SU-DHL-6 (cell line): ENCODE measurements around the gene TRABD.
"Not testable (repeated sequence)": the region's sequence is repeated elsewhere in the genome, so short reads cannot be mapped to it uniquely, and the experiment has no call there.

Experiments used
- H2AFZ ChIP-seq: fragments of 200-600 bp; sonication (generic); 2 replicates; pipeline ENCODE4 v1.6.1; 2014; ENCODE audit warnings: low read depth, mild to moderate bottlenecking, moderate library complexity, mixed read lengths, antibody characterized with exemption, low read length; ENCODE audit not compliant: severe bottlenecking
- H3F3A ChIP-seq: fragments of 200-600 bp; shearing (Covaris generic); 2 replicates; pipeline ENCODE4 v1.6.0; 2016; ENCODE audit warnings: antibody characterized with exemption, mild to moderate bottlenecking; ENCODE audit not compliant: insufficient read depth
- H3K27ac ChIP-seq: fragments of 200-600 bp; sonication (generic); 2 replicates; pipeline ENCODE4 v1.5.1; 2016; ENCODE audit warnings: low read depth, mild to moderate bottlenecking, low read length, moderate library complexity, mixed read lengths
- H3K27me3 ChIP-seq: fragments of 200-600 bp; sonication (generic), shearing (Covaris generic); 2 replicates; pipeline ENCODE4 v1.6.0; 2014; ENCODE audit warnings: mild to moderate bottlenecking, low read length
- H3K36me3 ChIP-seq: fragments of 200-600 bp; sonication (generic); 2 replicates; pipeline ENCODE4 v1.6.1; 2014; ENCODE audit warnings: mild to moderate bottlenecking, low read length, mixed read lengths
- H3K4me2 ChIP-seq: fragments of 300-600, 200-600 bp; shearing (Covaris generic), sonication (generic); 2 replicates; pipeline ENCODE4 v1.6.0; 2014; ENCODE audit warnings: low read length, low read depth, mild to moderate bottlenecking; ENCODE audit not compliant: poor library complexity, severe bottlenecking
- H3K4me3 ChIP-seq: fragments of 200-600 bp; sonication (generic); 2 replicates; pipeline ENCODE4 v1.5.1; 2014; ENCODE audit warnings: antibody characterized with exemption, low read length, mild to moderate bottlenecking, mixed read lengths; ENCODE audit not compliant: insufficient read depth, poor library complexity, severe bottlenecking
- H3K79me2 ChIP-seq: fragments of 200-600 bp; sonication (generic); 2 replicates; pipeline ENCODE4 v1.6.1; 2014; ENCODE audit warnings: mild to moderate bottlenecking, low read length, moderate library complexity; ENCODE audit not compliant: insufficient read depth
- H3K9ac ChIP-seq: fragments of 200-600 bp; sonication (generic); 2 replicates; pipeline ENCODE4 v1.7.0; 2014; ENCODE audit warnings: mild to moderate bottlenecking, low read length
- H3K9me2 ChIP-seq: fragments of 200-600 bp; sonication (generic); replicated peaks from 2 replicates; pipeline ENCODE4 v1.6.1; 2014; ENCODE audit warnings: low read length; ENCODE audit not compliant: insufficient read depth
- H3K9me3 ChIP-seq: fragments of 200-600 bp; sonication (generic); 2 replicates; pipeline ENCODE4 v1.6.1; 2014; ENCODE audit warnings: low read length, mixed read lengths; ENCODE audit not compliant: insufficient read depth
- H4K20me1 ChIP-seq: fragments of 200-600 bp; sonication (generic); 2 replicates; pipeline ENCODE4 v1.6.1; 2014; ENCODE audit warnings: low read depth, mild to moderate bottlenecking, antibody characterized with exemption, low read length, moderate library complexity, mixed read lengths
- CTCF ChIP-seq: fragments of 200-600 bp; sonication (generic); IDR thresholded peaks from one replicate; pipeline ENCODE4 v1.5.1; 2017; ENCODE audit warnings: antibody characterized with exemption, mild to moderate bottlenecking, low read length, moderate library complexity; ENCODE audit not compliant: insufficient read depth, poor library complexity, severe bottlenecking
- EZH2phosphoT487 ChIP-seq: fragments of 200-600 bp; sonication (generic), shearing (Covaris generic); conservative IDR thresholded peaks from 2 replicates; pipeline ENCODE4 v1.6.1; 2018; ENCODE audit warnings: mild to moderate bottlenecking, antibody characterized with exemption, low read length, moderate library complexity, mixed read lengths

Gene TRABD

GRCh38 chr22:50185375-50186087 lies at the start of gene TRABD:
TSS of gene TRABD (plus strand) at chr22:50185913. CDS start at chr22:50193061, 7,148 bp downstream.
- Histone ChIP-seq H3K79me2 (peaks cover 24% of the 10 kb centered on the region), H4K20me1 (no peaks in the 10 kb centered on the region), H3K36me3 (no peaks in the 10 kb centered on the region), H3K27me3 (no peaks in the 10 kb centered on the region), H3K9me3 (no peaks in the 10 kb centered on the region), H3K9ac (peak within 1 kb of the TSS; percentile 99), H3K4me3 (peak within 1 kb of the TSS; percentile 76), H3K9me2 (no peaks in the 10 kb centered on the region), H3F3A (peaks cover 37% of the 10 kb centered on the region), H3K4me2 (peak within 1 kb of the TSS; percentile 90), H3K27ac (peak within 1 kb of the TSS; percentile 99), H2AFZ (peak within 1 kb of the TSS; percentile 70)
- TF ChIP-seq CTCF (no peak), EZH2phosphoT487 (no peak)

GRCh38 chr22:50136581-50137015 lies 49.1 kb upstream of the TRABD start:
- Histone ChIP-seq H3K9ac (no peak overlapping the region), H3K36me3 (no peaks in the 10 kb centered on the region), H2AFZ (no peak overlapping the region), H3K27ac (no peak overlapping the region), H3K27me3 (0 out of 2 replicates have a peak, but pooled peaks cover under 1% of the 10 kb centered on the region), H3K4me3 (no peak overlapping the region), H3K4me2 (no peak overlapping the region), H3K9me3 (no peaks in the 10 kb centered on the region), H3K79me2 (no peaks in the 10 kb centered on the region), H4K20me1 (no peaks in the 10 kb centered on the region), H3K9me2 (no peaks in the 10 kb centered on the region), H3F3A (peaks cover 9% of the 10 kb centered on the region; the same call in 1 of the 2 replicates)
- no peak for TF ChIP-seq CTCF
- TF ChIP-seq EZH2phosphoT487, result no peak

GRCh38 chr22:50137277-50137676 lies 48.4 kb upstream of the TRABD start:
- not testable (repeated sequence) for H3K9ac ChIP-seq, H2AFZ ChIP-seq, H3K36me3 ChIP-seq, H3K9me3 ChIP-seq, H3K4me2 ChIP-seq, H3K27me3 ChIP-seq, H4K20me1 ChIP-seq, H3K27ac ChIP-seq, H3F3A ChIP-seq, H3K9me2 ChIP-seq, H3K4me3 ChIP-seq, H3K79me2 ChIP-seq

- TF ChIP-seq EZH2phosphoT487 (no peak), CTCF (no peak)
- no peak overlapping the region for H3K4me2 ChIP-seq
- H3K36me3 ChIP-seq, result no peaks in the 10 kb centered on the region
- H3K9me2 ChIP-seq, result no peaks in the 10 kb centered on the region
- H2AFZ ChIP-seq, result no peak overlapping the region
- H3K27me3 ChIP-seq, result no peaks in the 10 kb centered on the region
- H3F3A ChIP-seq, result peaks cover 9% of the 10 kb centered on the region; the same call in 1 of the 2 replicates
- H4K20me1 ChIP-seq, result no peaks in the 10 kb centered on the region
- H3K4me3 ChIP-seq, result no peak overlapping the region
- H3K79me2 ChIP-seq, result no peaks in the 10 kb centered on the region
- no peaks in the 10 kb centered on the region for H3K9me3 ChIP-seq
- no peak overlapping the region for H3K9ac ChIP-seq
- no peak overlapping the region for H3K27ac ChIP-seq
These were observed 47.7 kb upstream of the TRABD start for GRCh38 chr22:50138041-50138440.
